Vagina (tissue), 2 donors: ENCODE data around the gene EPHA7. TPM values are rescaled to one million over a fixed set of nuclear protein-coding genes. Genes with fewer than 3 reads are reported as not detected.

Experiments used
- DNase-seq, 2 donors: peaks; one replicate each; pipeline ENCODE4 v3.0.0-alpha.2; 2017; ENCODE audit errors: extremely low spot score in 2 of 2
- H3K27ac ChIP-seq: fragments of 200-600 bp; sonication (generic); one replicate; pipeline ENCODE4 v1.5.1; 2019
- H3K27me3 ChIP-seq: fragments of 200-600 bp; sonication (generic); one replicate; pipeline ENCODE4 v1.5.1; 2019
- H3K36me3 ChIP-seq, 2 donors: fragments of 200-600 bp; sonication (generic); one replicate each; pipeline ENCODE4 v1.5.1; 2017 to 2019
- H3K4me1 ChIP-seq: fragments of 200-600 bp; sonication (generic); one replicate; pipeline ENCODE4 v1.5.1; 2019
- H3K4me3 ChIP-seq, 2 donors: fragments of 200-600 bp; sonication (generic); 1 replicate in 1 of 2; 2 replicates in 1 of 2; pipeline ENCODE4 v1.5.1; 2016 to 2019
- H3K9me3 ChIP-seq: fragments of 200-600 bp; sonication (generic); one replicate; pipeline ENCODE4 v1.5.1; 2019
- POLR2A ChIP-seq, 2 donors: fragments of 450-650 bp; IDR thresholded peaks; one replicate each; pipeline ENCODE4 v1.6.1; 2017; ENCODE audit warnings: antibody characterized with exemption in 2 of 2, mild to moderate bottlenecking in 2 of 2, moderate library complexity in 2 of 2
- POLR2AphosphoS5 ChIP-seq, 2 donors: sonication (generic); formaldehyde crosslinking; IDR thresholded peaks; one replicate each; pipeline ENCODE4 v1.9.0; 2017; ENCODE audit warnings: antibody characterized with exemption in 2 of 2, mild to moderate bottlenecking in 2 of 2, low read depth in 1 of 2; ENCODE audit not compliant: insufficient read depth in 1 of 2
- intact Hi-C: fragments of 100-400 bp; cut with DNase I; formaldehyde crosslinking; loops from one replicate; pipeline ENCODE4 v1.15.1; 2023
- total RNA-seq: library from RNA; depleted of rRNA; stranded (reverse); fragments of >200 nt; gene quantifications from one replicate; pipeline ENCODE4 v1.2.3, GENCODE V29; 2016
- TF ChIP-seq, protein P1 (sequence below), 3 experiments: fragments of 450-650 bp in 2 of 3; fragments of 200-600 bp in 1 of 3; sonication (generic) in 1 of 3; IDR thresholded peaks; one replicate each; pipeline ENCODE4 v1.5.1; 2017 to 2019; ENCODE audit warnings: antibody characterized with exemption in 3 of 3, mild to moderate bottlenecking in 2 of 3, moderate library complexity in 2 of 3

The EPHA7 gene
- total RNA-seq, 1 donor from 2014 or later = 2.7 TPM

DNA sequence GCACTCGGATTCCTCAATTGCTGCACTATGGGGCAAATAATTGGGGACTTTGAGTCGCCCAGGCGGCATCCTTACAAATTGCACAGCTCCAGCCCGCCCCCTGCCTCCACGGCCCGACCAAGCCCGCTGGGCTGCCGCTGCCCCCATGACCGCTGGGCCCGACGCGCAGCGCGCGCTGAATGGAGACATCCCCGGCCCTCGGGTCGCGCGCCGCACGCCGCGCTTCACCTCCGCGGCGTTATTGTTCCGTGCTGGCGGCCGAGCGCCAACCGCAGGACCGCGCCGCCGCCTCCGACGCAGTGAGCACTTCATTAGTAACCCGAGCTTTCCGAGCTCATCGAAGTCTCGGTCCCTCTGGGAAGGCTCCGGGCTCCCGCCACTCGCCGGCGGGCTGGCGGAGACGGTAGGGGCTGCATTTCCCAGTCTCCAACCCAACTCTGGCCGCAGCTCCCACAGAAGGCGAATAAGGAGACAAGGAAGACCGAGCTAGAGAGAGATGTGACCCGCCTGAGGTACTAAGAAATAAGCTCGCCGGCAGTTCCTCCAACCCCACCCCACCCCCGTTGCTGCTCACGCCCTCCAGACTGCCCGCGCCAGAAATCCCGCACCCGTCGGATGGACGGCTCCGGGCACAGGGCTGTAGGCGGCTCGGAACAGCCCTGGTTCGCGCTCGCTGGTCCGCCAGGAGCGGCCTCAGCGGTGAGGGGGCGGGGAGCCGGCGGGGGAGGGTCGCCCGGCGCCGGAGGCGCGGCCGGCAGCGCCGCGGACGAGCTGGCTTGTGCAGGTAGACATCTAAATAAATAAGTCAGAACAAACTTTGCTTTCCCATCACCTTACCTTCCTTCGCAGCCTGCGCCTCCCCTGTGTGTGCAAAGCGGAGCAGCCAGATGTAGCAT, 703 bp downstream of the EPHA7 start:
- Histone ChIP-seq H3K36me3 (no peaks in the 10 kb centered on the region), H3K4me3 (peak overlapping the region; percentile 47 to 62), H3K9me3 (no peaks in the 10 kb centered on the region), H3K27ac (peak overlapping the region; percentile 86), H3K27me3 (peaks cover 7% of the 10 kb centered on the region), H3K4me1 (peaks cover 28% of the 10 kb centered on the region)
- intact Hi-C loops = no loop called here
- no peak for DNase-seq
- no peak for TF ChIP-seq POLR2AphosphoS5 (IDR thresholded peaks at IDR 0.05; ENCODE audit: insufficient read depth in 1 of 2, low read depth in 1 of 2)
- TF ChIP-seq POLR2A (IDR thresholded peaks at IDR 0.05) = no peak
- TF ChIP-seq, protein P1, sequence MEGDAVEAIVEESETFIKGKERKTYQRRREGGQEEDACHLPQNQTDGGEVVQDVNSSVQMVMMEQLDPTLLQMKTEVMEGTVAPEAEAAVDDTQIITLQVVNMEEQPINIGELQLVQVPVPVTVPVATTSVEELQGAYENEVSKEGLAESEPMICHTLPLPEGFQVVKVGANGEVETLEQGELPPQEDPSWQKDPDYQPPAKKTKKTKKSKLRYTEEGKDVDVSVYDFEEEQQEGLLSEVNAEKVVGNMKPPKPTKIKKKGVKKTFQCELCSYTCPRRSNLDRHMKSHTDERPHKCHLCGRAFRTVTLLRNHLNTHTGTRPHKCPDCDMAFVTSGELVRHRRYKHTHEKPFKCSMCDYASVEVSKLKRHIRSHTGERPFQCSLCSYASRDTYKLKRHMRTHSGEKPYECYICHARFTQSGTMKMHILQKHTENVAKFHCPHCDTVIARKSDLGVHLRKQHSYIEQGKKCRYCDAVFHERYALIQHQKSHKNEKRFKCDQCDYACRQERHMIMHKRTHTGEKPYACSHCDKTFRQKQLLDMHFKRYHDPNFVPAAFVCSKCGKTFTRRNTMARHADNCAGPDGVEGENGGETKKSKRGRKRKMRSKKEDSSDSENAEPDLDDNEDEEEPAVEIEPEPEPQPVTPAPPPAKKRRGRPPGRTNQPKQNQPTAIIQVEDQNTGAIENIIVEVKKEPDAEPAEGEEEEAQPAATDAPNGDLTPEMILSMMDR (IDR thresholded peaks at IDR 0.05) = no peak

DNA sequence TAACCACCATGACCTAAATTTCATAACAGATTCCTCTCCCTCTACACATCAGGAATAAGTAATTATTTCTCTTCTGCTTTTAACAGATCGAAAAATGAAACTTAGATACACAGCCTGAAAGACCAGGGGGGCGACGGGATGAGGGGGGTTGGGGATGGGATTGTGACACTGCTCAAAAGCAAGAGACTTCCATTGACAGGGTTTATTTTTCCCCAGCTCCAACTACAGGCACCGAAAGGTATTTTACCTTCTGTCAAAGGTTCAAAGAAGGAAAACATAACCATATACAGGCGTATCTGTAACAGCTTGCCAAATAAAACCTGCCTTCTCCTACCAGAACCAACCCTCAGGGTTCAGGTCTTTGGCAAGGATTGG, 1.3 kb downstream of the EPHA7 start:
- Histone ChIP-seq H3K4me1 (peaks cover 28% of the 10 kb centered on the region), H3K4me3 (peak overlapping the region; percentile 47 to 62), H3K36me3 (no peaks in the 10 kb centered on the region), H3K27ac (peak overlapping the region; percentile 86), H3K9me3 (no peaks in the 10 kb centered on the region), H3K27me3 (peaks cover 7% of the 10 kb centered on the region)
- DNase-seq = no peak
- TF ChIP-seq POLR2A (IDR thresholded peaks at IDR 0.05) (no peak), POLR2AphosphoS5 (IDR thresholded peaks at IDR 0.05; ENCODE audit: insufficient read depth in 1 of 2, low read depth in 1 of 2) (no peak)
- TF ChIP-seq, protein P1 (IDR thresholded peaks at IDR 0.05) = no peak
- intact Hi-C loops = no loop called here

DNA sequence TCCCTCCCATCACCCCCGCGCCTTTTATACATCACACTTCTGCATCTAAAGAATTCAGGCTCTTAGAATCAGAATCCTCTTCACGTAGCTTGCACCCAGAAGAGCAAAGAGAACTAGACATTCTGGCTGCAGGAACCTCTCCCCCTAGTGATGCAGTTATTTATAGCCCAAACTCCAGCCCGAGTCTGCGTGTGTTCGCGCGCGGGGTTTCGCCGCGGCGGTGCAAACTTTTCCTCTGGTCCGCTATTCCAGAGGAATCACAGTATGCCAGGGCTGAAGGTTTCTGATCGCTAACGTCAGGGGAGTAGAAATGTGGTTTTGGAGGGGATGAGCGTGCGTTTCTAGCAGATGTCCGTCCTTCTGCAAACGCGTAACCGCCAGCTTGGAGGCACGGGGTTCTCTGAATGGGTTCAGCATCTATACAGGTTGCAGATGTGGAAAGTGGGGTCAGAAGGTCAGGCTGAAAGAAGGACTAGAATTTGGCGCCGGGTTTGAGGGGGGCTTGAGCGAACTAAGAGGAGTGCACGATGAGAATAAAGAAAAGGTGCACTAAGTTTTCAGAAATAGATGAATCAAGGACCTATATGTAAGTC, 1.8 kb downstream of the EPHA7 start:
- intact Hi-C loops = no loop called here
- H3K27me3 ChIP-seq = peaks cover 7% of the 10 kb centered on the region
- no peaks in the 10 kb centered on the region for H3K9me3 ChIP-seq
- H3K36me3 ChIP-seq = no peaks in the 10 kb centered on the region
- peaks cover 28% of the 10 kb centered on the region for H3K4me1 ChIP-seq
- no peak for DNase-seq
- H3K27ac ChIP-seq = peak overlapping the region; percentile 86
- peak overlapping the region; percentile 47 to 62 for H3K4me3 ChIP-seq
- no peak for TF ChIP-seq POLR2AphosphoS5 (IDR thresholded peaks at IDR 0.05; ENCODE audit: insufficient read depth in 1 of 2, low read depth in 1 of 2)
- TF ChIP-seq POLR2A (IDR thresholded peaks at IDR 0.05) = no peak

DNA sequence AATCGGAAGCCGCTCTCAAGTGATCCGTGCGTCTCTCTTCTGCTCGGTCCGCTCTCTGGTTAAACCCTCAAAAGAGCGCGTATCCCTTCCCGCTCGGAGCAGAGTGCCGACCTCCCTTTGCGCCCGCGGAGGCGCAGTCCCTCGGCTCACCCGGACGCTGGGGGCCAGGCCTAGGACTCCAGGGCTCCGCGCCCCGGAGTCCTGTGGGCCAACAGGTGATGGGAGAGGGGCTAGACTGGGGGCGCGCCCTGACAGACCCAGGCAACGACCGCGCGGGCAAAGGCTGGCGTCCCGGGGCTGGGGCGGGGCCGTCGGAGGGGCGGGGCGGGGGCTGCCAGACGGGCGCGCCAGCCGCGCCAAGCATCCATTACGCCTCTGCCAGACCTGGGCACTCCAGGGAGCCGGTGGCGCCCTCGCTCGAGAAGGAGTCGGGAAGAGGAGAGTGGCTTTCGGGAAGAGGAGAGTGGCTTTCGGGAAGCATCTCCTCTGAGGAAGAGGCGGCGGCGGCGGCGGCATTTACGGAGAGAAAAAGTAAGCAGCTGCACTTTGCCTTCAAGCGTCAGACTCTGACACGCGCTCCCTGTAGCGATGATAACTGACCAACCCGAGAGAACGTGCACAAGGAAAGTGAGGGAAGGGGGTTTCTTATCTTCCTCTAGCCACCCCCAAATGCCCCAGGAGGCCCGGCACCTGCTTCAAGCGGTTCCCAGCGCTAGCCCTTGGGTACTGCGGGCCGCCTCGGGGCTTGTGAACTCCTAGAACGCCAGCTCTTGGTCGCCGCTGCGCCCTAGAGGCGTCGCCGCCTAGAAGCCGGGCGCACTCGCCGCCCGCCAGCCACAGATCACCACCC, 2.6 kb downstream of the EPHA7 start:
- Histone ChIP-seq H3K9me3 (no peaks in the 10 kb centered on the region), H3K4me3 (peak overlapping the region; percentile 47 to 62), H3K36me3 (no peaks in the 10 kb centered on the region), H3K4me1 (peaks cover 28% of the 10 kb centered on the region), H3K27ac (peak overlapping the region; percentile 86), H3K27me3 (peaks cover 7% of the 10 kb centered on the region)
- DNase-seq = no peak
- TF ChIP-seq, protein P1 (IDR thresholded peaks at IDR 0.05) = no peak
- TF ChIP-seq POLR2AphosphoS5 (IDR thresholded peaks at IDR 0.05; ENCODE audit: insufficient read depth in 1 of 2, low read depth in 1 of 2) = no peak
- TF ChIP-seq POLR2A (IDR thresholded peaks at IDR 0.05) = no peak
- intact Hi-C loops = no loop called here

DNA sequence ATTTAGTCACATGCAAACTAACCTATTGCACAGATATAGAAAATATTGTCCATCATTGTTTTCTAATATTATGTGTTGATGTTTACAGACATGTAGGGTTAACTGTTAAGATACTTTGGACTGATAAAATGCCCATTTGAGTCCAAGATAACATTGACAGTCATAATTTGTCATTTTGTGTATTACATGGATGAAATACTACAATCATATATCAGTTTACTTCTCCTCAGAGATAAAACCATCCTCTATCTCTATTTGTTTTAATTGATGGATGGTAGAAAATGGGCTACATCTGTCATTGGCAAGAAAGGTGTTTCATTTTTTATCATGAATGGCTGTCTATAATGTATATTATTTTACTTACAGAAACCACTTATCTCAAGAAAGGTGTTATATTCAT, 6.2 kb downstream of the EPHA7 start:
- TF ChIP-seq, protein P1 (IDR thresholded peaks at IDR 0.05) = no peak
- no peak for TF ChIP-seq POLR2AphosphoS5 (IDR thresholded peaks at IDR 0.05; ENCODE audit: insufficient read depth in 1 of 2, low read depth in 1 of 2)
- TF ChIP-seq POLR2A (IDR thresholded peaks at IDR 0.05) = no peak
- no peaks in the 10 kb centered on the region for H3K9me3 ChIP-seq
- no peak overlapping the region for H3K27ac ChIP-seq
- no peak for DNase-seq
- intact Hi-C loops = no loop called here
- no peaks in the 10 kb centered on the region for H3K36me3 ChIP-seq
- no peak overlapping the region for H3K4me3 ChIP-seq
- peaks cover 6% of the 10 kb centered on the region for H3K27me3 ChIP-seq
- H3K4me1 ChIP-seq = peaks cover 20% of the 10 kb centered on the region
